Measurements from ENCODE around the gene TUBA1B. TPM values are rescaled to one million over a fixed set of nuclear protein-coding genes. Genes with fewer than 3 reads are reported as not detected.
"Not testable (repeated sequence)": the region's sequence is repeated elsewhere in the genome, so short reads cannot be mapped to it uniquely, and the experiment has no call there.

TUBA1B gene
- total RNA-seq, 1 experiment from 2014 or later = 1,866 TPM

GRCh38 chr12:49129332-49130150, 1.7 kb downstream of the TUBA1B start:
- peaks cover 10% of the 10 kb centered on the region for H3K4me1 Mint-ChIP-seq (ENCODE audit: low read depth, unreplicated experiment)
- H3K9me3 ChIP-seq = no peaks in the 10 kb centered on the region
- H3K4me1 ChIP-seq = peaks cover 8% of the 10 kb centered on the region
- H3K36me3 ChIP-seq (ENCODE audit: control insufficient read depth, insufficient read depth, low read length) = peaks cover 3% of the 10 kb centered on the region; the same call in 1 of the 2 replicates
- intact Hi-C loops (cut with micrococcal nuclease; ENCODE audit: unreplicated experiment) = loop anchor here (1.0 kb wide), 2 partner anchors 19 to 60 kb away; partner anchors contain the start of genes LMBR1L and RHEBL1
- TF ChIP-seq CTCF (IDR thresholded peaks at IDR 0.05; ENCODE audit: insufficient read depth in 1 of 2, low read depth in 1 of 2, low read length in 1 of 2, severe bottlenecking in 1 of 2, unreplicated experiment in 1 of 2) = no peak
- ChIA-PET POLR2A (interaction anchor here (1.1 to 3.4 kb wide), 5 partner anchors 8 to 60 kb away, joined by 6 to 24 read pairs (median 8); partner anchors contain the start of genes LMBR1L, RHEBL1 and TUBA1A), CTCF (interaction anchor here (0.6 to 4.1 kb wide), 8 partner anchors 8 to 82 kb away, joined by 3 to 43 read pairs (median 8); partner anchors contain the start of gene LMBR1L)
- no peaks in the 10 kb centered on the region for H3K27me3 ChIP-seq (replicated peaks; ENCODE audit: control insufficient read depth, insufficient read depth, low read length)
- peaks cover 60% of the 10 kb centered on the region for H3K36me3 Mint-ChIP-seq (ENCODE audit: insufficient read depth, unreplicated experiment)
- H3K27ac Mint-ChIP-seq (ENCODE audit: unreplicated experiment) = peak overlapping the region; percentile 99
- no TSS peak for BruUV-seq (replicated peaks)
- peak overlapping the region; percentile 74 for H3K4me3 Mint-ChIP-seq (ENCODE audit: unreplicated experiment)
- H3K4me3 ChIP-seq (ENCODE audit: low read depth, low read length) = peak overlapping the region; percentile 88
- no peaks in the 10 kb centered on the region for H3K9me3 Mint-ChIP-seq (ENCODE audit: unreplicated experiment)
- no peaks in the 10 kb centered on the region for H3K27me3 Mint-ChIP-seq (ENCODE audit: insufficient read depth, unreplicated experiment)
- DNase-seq = no peak

- CTCF ChIA-PET = interaction anchor here (1.2 kb wide), 1 partner anchor 58 kb away, joined by 3 read pairs; the partner anchor contains the start of gene RHEBL1
- BruUV-seq (replicated peaks) = TSS peak; percentile 39
- H3K4me1 Mint-ChIP-seq (ENCODE audit: low read depth, unreplicated experiment); H3K27me3 ChIP-seq (replicated peaks; ENCODE audit: control insufficient read depth, insufficient read depth, low read length); DNase-seq; H3K9me3 Mint-ChIP-seq (ENCODE audit: unreplicated experiment); H3K36me3 ChIP-seq (ENCODE audit: control insufficient read depth, insufficient read depth, low read length); H3K27me3 Mint-ChIP-seq (ENCODE audit: insufficient read depth, unreplicated experiment); H3K9me3 ChIP-seq; H3K4me3 ChIP-seq (ENCODE audit: low read depth, low read length); H3K27ac Mint-ChIP-seq (ENCODE audit: unreplicated experiment); H3K4me1 ChIP-seq; POLR2A ChIA-PET; intact Hi-C loops (cut with micrococcal nuclease; ENCODE audit: unreplicated experiment): not testable (repeated sequence)
- H3K36me3 Mint-ChIP-seq (ENCODE audit: insufficient read depth, unreplicated experiment) = peaks cover 63% of the 10 kb centered on the region
- H3K4me3 Mint-ChIP-seq (ENCODE audit: unreplicated experiment) = peak overlapping the region; percentile 27
Observed at GRCh38 chr12:49127971-49128370, 3.2 kb downstream of the TUBA1B start.

DNA sequence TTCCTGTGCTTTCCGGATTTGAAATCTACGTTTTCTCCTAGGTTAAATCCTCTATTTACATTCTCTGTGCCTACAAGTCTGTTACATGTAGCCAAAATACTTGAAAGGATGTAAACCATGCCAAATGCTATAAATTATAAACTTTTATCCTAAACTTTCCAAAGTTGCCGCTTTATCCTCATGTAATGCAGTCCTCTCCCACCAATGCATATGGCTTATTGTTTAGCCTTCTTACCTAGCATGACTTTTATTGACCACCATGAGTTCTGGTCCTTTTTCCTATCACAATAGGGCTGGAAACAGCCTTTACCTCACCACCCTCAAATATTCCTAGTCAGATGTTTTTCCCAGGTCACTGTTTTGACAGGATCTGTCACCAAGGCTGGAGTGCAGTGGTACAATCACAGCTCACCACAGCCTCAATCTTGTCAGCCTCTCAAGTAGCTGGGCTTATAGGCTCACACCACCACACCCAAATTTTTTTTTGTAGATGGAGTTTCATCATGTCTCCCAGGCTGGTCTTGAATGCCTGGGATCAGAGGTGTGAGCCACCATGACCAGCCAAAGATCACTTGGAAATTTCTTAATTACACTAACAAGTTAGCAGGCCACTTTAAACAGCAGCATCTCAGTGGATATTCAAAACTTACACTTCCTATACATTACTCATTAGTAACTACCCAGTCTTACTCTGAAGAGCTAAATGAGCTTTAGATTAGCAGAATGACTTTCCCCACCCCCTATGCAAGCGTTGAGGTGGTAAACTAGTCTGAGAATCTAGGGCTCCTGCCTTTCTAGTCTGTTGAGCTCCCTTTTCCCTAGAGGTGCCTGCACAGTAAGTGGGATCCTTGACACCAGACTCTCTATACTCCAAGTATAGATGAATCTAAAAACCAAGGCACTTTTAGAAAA, 4.1 kb downstream of the TUBA1B start:
- no peak for TF ChIP-seq CTCF (IDR thresholded peaks at IDR 0.05; ENCODE audit: insufficient read depth in 1 of 2, low read depth in 1 of 2, low read length in 1 of 2, severe bottlenecking in 1 of 2, unreplicated experiment in 1 of 2)
- CTCF ChIA-PET = interaction anchor here (1.2 kb wide), 1 partner anchor 57 kb away, joined by 3 read pairs; the partner anchor contains the start of gene RHEBL1
- Histone ChIP-seq H3K9me3 (no peaks in the 10 kb centered on the region), H3K36me3 (ENCODE audit: control insufficient read depth, insufficient read depth, low read length) (peaks cover 3% of the 10 kb centered on the region; the same call in 1 of the 2 replicates), H3K4me3 (ENCODE audit: low read depth, low read length) (no peak overlapping the region), H3K27me3 (replicated peaks; ENCODE audit: control insufficient read depth, insufficient read depth, low read length) (no peaks in the 10 kb centered on the region), H3K4me1 (no peaks in the 10 kb centered on the region; the same call in 1 of the 2 replicates)
- H3K9me3 Mint-ChIP-seq (ENCODE audit: unreplicated experiment) = no peaks in the 10 kb centered on the region
- peaks cover 5% of the 10 kb centered on the region for H3K4me1 Mint-ChIP-seq (ENCODE audit: low read depth, unreplicated experiment)
- H3K27me3 Mint-ChIP-seq (ENCODE audit: insufficient read depth, unreplicated experiment) = no peaks in the 10 kb centered on the region
- H3K27ac Mint-ChIP-seq (ENCODE audit: unreplicated experiment) = peak overlapping the region; percentile 29
- peaks cover 66% of the 10 kb centered on the region for H3K36me3 Mint-ChIP-seq (ENCODE audit: insufficient read depth, unreplicated experiment)
- DNase-seq = no peak
- BruUV-seq (replicated peaks) = no TSS peak
- POLR2A ChIA-PET = interaction anchor here (0.9 kb wide), 1 partner anchor 57 kb away, joined by 3 read pairs; the partner anchor contains the start of gene RHEBL1
- H3K4me3 Mint-ChIP-seq (ENCODE audit: unreplicated experiment) = peak overlapping the region; percentile 27
- intact Hi-C loops (cut with micrococcal nuclease; ENCODE audit: unreplicated experiment) = no loop called here
